A549 (cell line): Measurements from ENCODE around the gene SGCE. TPM values are rescaled to one million over a fixed set of nuclear protein-coding genes. Genes with fewer than 3 reads are reported as not detected.

Experiments used
- ATAC-seq, 2 experiments: fragments of 200-7000 bp in 1 of 2; fragments of >200 bp in 1 of 2; cut with Nextera tagmentation in 1 of 2; cut with Tn5 transposase in 1 of 2; 3 replicates each; pipeline versions ENCODE4 v1.8.0 to v1.9.1; 2018 to 2020; ENCODE audit warnings: mild to moderate bottlenecking in 1 of 2, moderate library complexity in 1 of 2
- CTCF ChIA-PET: fragments of 300-600 bp; sonication (Branson Sonifier 250); formaldehyde crosslinking; extraction: SDS; loops from one replicate; lab custom pipeline; 2021; ENCODE audit warnings: antibody characterized with exemption, inconsistent platforms; lab: Yijun Ruan, JAX
- POLR2A ChIA-PET: fragments of 350-600 bp; formaldehyde crosslinking; extraction: SDS; loops from one replicate; lab custom pipeline; 2021; ENCODE audit warnings: antibody characterized with exemption, inconsistent platforms; lab: Yijun Ruan, JAX
- DNase-seq, 2 experiments: peaks; one replicate each; pipeline versions ENCODE4 v3.0.0 to v3.0.0-alpha.2; 2011 to 2016; ENCODE audit warnings: low read depth in 1 of 2, low spot score in 1 of 2
- FAIRE-seq: peaks from 2 replicates; lab custom pipeline; 2011; peaks lifted over from hg19 to GRCh38; lab: Jason Lieb, UNC
- H3K27ac ChIP-seq, 2 experiments: fragments of >200 bp; sonication (Bioruptor Twin); formaldehyde crosslinking; 3 replicates each; pipeline ENCODE4 v1.5.1; 2016 to 2017
- H3K4me1 ChIP-seq: fragments of >200 bp; sonication (Bioruptor Twin); formaldehyde crosslinking; 3 replicates; pipeline ENCODE4 v1.6.1; 2016
- H3K4me2 ChIP-seq: fragments of >200 bp; sonication (Bioruptor Twin); formaldehyde crosslinking; 3 replicates; pipeline ENCODE4 v1.6.1; 2016
- H3K4me3 ChIP-seq: fragments of >200 bp; sonication (Bioruptor Twin); formaldehyde crosslinking; 3 replicates; pipeline ENCODE4 v1.5.1; 2016
- H3K9me3 ChIP-seq: fragments of >200 bp; sonication (Bioruptor Twin); formaldehyde crosslinking; 3 replicates; pipeline ENCODE4 v1.6.1; 2016
- CBX2 ChIP-seq: fragments of 200-600 bp; sonication (generic); IDR thresholded peaks from 2 replicates; pipeline ENCODE4 v1.6.1; 2016; ENCODE audit warnings: low read depth, mild to moderate bottlenecking, borderline replicate concordance
- CBX8 ChIP-seq: fragments of 200-600 bp; sonication (generic); IDR thresholded peaks from 2 replicates; pipeline ENCODE4 v1.6.1; 2016
- EHF ChIP-seq: fragments of 250-450 bp; sonication (Bioruptor Pico); IDR thresholded peaks from 2 replicates; pipeline ENCODE4 v1.5.0; 2020; ENCODE audit warnings: mild to moderate bottlenecking
- EHMT2 ChIP-seq: fragments of 200-600 bp; sonication (generic); IDR thresholded peaks from 2 replicates; pipeline ENCODE4 v1.6.1; 2016; ENCODE audit warnings: antibody characterized with exemption, low read depth, mild to moderate bottlenecking, moderate library complexity
- EP300 ChIP-seq, 2 experiments: fragments of >200 bp; sonication (Bioruptor Twin); formaldehyde crosslinking; IDR thresholded peaks; 2 replicates in 1 of 2; 3 replicates in 1 of 2; pipeline ENCODE4 v1.6.1; 2016 to 2017
- ESRRA ChIP-seq: fragments of 150-350 bp; IDR thresholded peaks from 2 replicates; pipeline ENCODE4 v1.6.1; 2014; ENCODE audit warnings: mild to moderate bottlenecking, low read length, borderline replicate concordance
- FOSB ChIP-seq: fragments of 250-450 bp; sonication (Bioruptor Pico); IDR thresholded peaks from 2 replicates; pipeline ENCODE4 v1.5.0; 2020; ENCODE audit warnings: mild to moderate bottlenecking, moderate library complexity
- FOSL2 ChIP-seq, 2 experiments: fragments of 450-650 bp in 1 of 2; fragments of >200 bp in 1 of 2; sonication (Bioruptor Twin) in 1 of 2; formaldehyde crosslinking; IDR thresholded peaks; 2 replicates each; pipeline versions ENCODE4 v1.5.0 to v1.6.1; 2016 to 2020; ENCODE audit warnings: mild to moderate bottlenecking in 1 of 2, moderate library complexity in 1 of 2
- FOXS1 ChIP-seq: fragments of 250-450 bp; sonication (Bioruptor Pico); IDR thresholded peaks from 2 replicates; pipeline ENCODE4 v1.5.0; 2020; ENCODE audit warnings: mild to moderate bottlenecking, moderate library complexity
- HEYL ChIP-seq: fragments of 250-450 bp; sonication (Bioruptor Pico); IDR thresholded peaks from 2 replicates; pipeline ENCODE4 v1.8.0; 2021; ENCODE audit warnings: mild to moderate bottlenecking, moderate library complexity
- HOXB5 ChIP-seq: fragments of 250-450 bp; sonication (Bioruptor Pico); IDR thresholded peaks from 2 replicates; pipeline ENCODE4 v1.5.0; 2020; ENCODE audit warnings: mild to moderate bottlenecking, moderate library complexity
- JUN ChIP-seq, 2 experiments: fragments of >200 bp; sonication (Bioruptor Twin); formaldehyde crosslinking; IDR thresholded peaks; 2 replicates in 1 of 2; 3 replicates in 1 of 2; pipeline ENCODE4 v1.6.1; 2016 to 2017
- JUNB ChIP-seq: fragments of >200 bp; sonication (Bioruptor Twin); formaldehyde crosslinking; IDR thresholded peaks from 2 replicates; pipeline ENCODE4 v1.6.1; 2016
- NPAS2 ChIP-seq: fragments of 250-450 bp; sonication (Bioruptor Pico); IDR thresholded peaks from 2 replicates; pipeline ENCODE4 v1.8.0; 2022; ENCODE audit warnings: mild to moderate bottlenecking, moderate library complexity, borderline replicate concordance
- PBX3 ChIP-seq: IDR thresholded peaks from 2 replicates; pipeline ENCODE4 v1.6.1; 2012
- POLR2A ChIP-seq: IDR thresholded peaks from 2 replicates; pipeline ENCODE4 v1.6.1; 2012; ENCODE audit warnings: mild to moderate bottlenecking, low read length
- POLR2AphosphoS2 ChIP-seq: conservative IDR thresholded peaks from 2 replicates; pipeline ENCODE4 v1.6.1; 2012; ENCODE audit warnings: low read length, improper control_type of control experiment, inconsistent platforms
- RARB ChIP-seq: fragments of 250-450 bp; sonication (Bioruptor Pico); IDR thresholded peaks from 2 replicates; pipeline ENCODE4 v1.8.0; 2021; ENCODE audit warnings: mild to moderate bottlenecking, moderate library complexity
- TP53 ChIP-seq: fragments of 250-450 bp; sonication (Bioruptor Pico); IDR thresholded peaks from 2 replicates; pipeline ENCODE4 v1.5.0; 2021; ENCODE audit warnings: mild to moderate bottlenecking, moderate library complexity
- USF2 ChIP-seq: fragments of 450-650 bp; IDR thresholded peaks from 2 replicates; pipeline ENCODE4 v1.6.1; 2014; ENCODE audit warnings: antibody characterized with exemption
- ZC3H11A ChIP-seq: fragments of 450-650 bp; IDR thresholded peaks from 2 replicates; pipeline ENCODE4 v1.6.1; 2014; ENCODE audit warnings: antibody characterized with exemption, mild to moderate bottlenecking
- ZFP36 ChIP-seq: fragments of 450-650 bp; IDR thresholded peaks from 2 replicates; pipeline ENCODE4 v1.6.1; 2014; ENCODE audit warnings: borderline replicate concordance; ENCODE audit not compliant: partially characterized antibody
- ZNF302 ChIP-seq: fragments of 250-450 bp; sonication (Bioruptor Pico); IDR thresholded peaks from 2 replicates; pipeline ENCODE4 v1.9.0; 2021; ENCODE audit warnings: inconsistent platforms, mild to moderate bottlenecking, moderate library complexity
- ZSCAN20 ChIP-seq: fragments of 250-450 bp; sonication (Bioruptor Pico); IDR thresholded peaks from 2 replicates; pipeline ENCODE4 v1.8.0; 2022; ENCODE audit warnings: mild to moderate bottlenecking, moderate library complexity
- WGBS: methylation state at CpG from one replicate; pipeline ENCODE4 v1.1.6; 2017; ENCODE audit errors: missing lambda C conversion rate; 5-methylcytosine and 5-hydroxymethylcytosine counted together
- polyA plus RNA-seq, 4 experiments: library from polyadenylated mRNA; depleted of rRNA in 3 of 4; stranded (reverse); fragments of >200 nt; fragmentation: RNase III in 1 of 4; extraction: RNeasy Plus Mini Kit Qiagen cat#74134 plus additional on column Dnase treatment in 1 of 4; gene quantifications; 2 replicates in 3 of 4; 3 replicates in 1 of 4; pipeline ENCODE4 v1.2.3, GENCODE V29; 2011 to 2017
- TF ChIP-seq, protein P1 (sequence below): IDR thresholded peaks from 2 replicates; pipeline ENCODE4 v1.6.1; 2012

Gene SGCE
- polyA plus RNA-seq, 2 of the 4 experiments (the other 2 are of a cell fraction): 60.1 to 97.2 TPM

GRCh38 chr7:94561841-94562514 is 94.0 kb downstream of the SGCE start:
- WGBS: 97% methylated on average over 2 of the region's 2 CpGs
- no peak for DNase-seq
- Histone ChIP-seq H3K4me2 (no peak overlapping the region), H3K4me3 (no peak overlapping the region), H3K4me1 (peaks cover 9% of the 10 kb centered on the region), H3K27ac (no peak overlapping the region), H3K9me3 (no peaks in the 10 kb centered on the region)
- ChIA-PET POLR2A (no interaction called here), CTCF (no interaction called here)
- no peak for ATAC-seq
- TF ChIP-seq CBX2 (no peak), FOSL2 (IDR thresholded peaks at IDR 0.05) (no peak), FOSL2 (CRISPR knock-in tag; IDR thresholded peaks at IDR 0.05) (no peak), PBX3 (no peak), EHMT2 (no peak), RARB (no peak), FOXS1 (CRISPR knock-in tag) (no peak)
- FAIRE-seq: no peak

DNA sequence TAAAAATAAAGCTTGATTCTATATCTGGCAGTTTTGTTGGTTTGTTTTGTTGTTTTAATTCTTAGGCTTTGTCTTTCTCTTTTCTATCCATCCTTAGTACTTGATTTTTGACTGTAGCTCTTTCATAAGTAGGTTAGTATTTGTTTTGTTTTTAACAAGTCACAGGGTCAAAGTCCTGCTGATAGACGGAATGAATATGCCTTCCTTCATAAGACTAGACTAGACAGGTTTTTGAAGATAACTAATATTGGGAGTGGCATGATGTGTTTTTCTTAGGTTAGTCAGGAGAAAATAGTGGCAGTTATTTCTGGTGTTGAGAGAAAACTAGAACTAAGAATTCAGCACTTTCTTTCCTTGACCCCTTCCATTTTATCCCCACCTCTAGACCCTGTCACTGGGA is 96.0 kb downstream of the SGCE start:
- CTCF ChIA-PET: no interaction called here
- WGBS: 38% methylated on average over 1 of the region's 1 CpG

GRCh38 chr7:94557215-94557614 is 98.7 kb downstream of the SGCE start:
- CTCF ChIA-PET: interaction anchor here (0.6 kb wide), 1 partner anchor 113 kb away, joined by 3 read pairs; no protein-coding TSS in a partner anchor
- POLR2A ChIA-PET: no interaction called here

More for the DNA sequence above, 96.0 kb downstream of the SGCE start:
- Histone ChIP-seq H3K9me3 (no peaks in the 10 kb centered on the region), H3K27ac (no peak overlapping the region), H3K4me2 (peak overlapping the region; percentile 20; the same call in 2 of the 3 replicates), H3K4me3 (no peak overlapping the region), H3K4me1 (peaks cover 9% of the 10 kb centered on the region)
- DNase-seq (peak in 1 of 2 experiments; percentile 25), ATAC-seq (no peak), FAIRE-seq (no peak)
- POLR2A ChIA-PET: no interaction called here
- TF ChIP-seq POLR2A: no peak
- no peak for TF ChIP-seq NPAS2 (CRISPR knock-in tag)
- no peak for TF ChIP-seq TP53 (CRISPR knock-in tag)
- TF ChIP-seq FOSB (CRISPR knock-in tag): no peak
- TF ChIP-seq CBX2: no peak
- no peak for TF ChIP-seq ZSCAN20
- no peak for TF ChIP-seq HEYL (CRISPR knock-in tag)
- TF ChIP-seq HOXB5 (CRISPR knock-in tag): no peak
- TF ChIP-seq ESRRA: no peak
- TF ChIP-seq JUN (IDR thresholded peaks at IDR 0.05): no peak
- TF ChIP-seq ZFP36: no peak
- no peak for TF ChIP-seq USF2
- TF ChIP-seq ZNF302 (CRISPR knock-in tag): no peak
- no peak for TF ChIP-seq EP300 (IDR thresholded peaks at IDR 0.05)
- TF ChIP-seq EHF (CRISPR knock-in tag): no peak
- TF ChIP-seq, protein P1, sequence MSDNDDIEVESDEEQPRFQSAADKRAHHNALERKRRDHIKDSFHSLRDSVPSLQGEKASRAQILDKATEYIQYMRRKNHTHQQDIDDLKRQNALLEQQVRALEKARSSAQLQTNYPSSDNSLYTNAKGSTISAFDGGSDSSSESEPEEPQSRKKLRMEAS: no peak
- no peak for TF ChIP-seq CBX8

More at GRCh38 chr7:94557215-94557614, 98.7 kb downstream of the SGCE start:
- DNase-seq (no peak), FAIRE-seq (no peak), ATAC-seq (no peak)
- peaks cover 9% of the 10 kb centered on the region for H3K4me1 ChIP-seq
- no peak overlapping the region for H3K27ac ChIP-seq
- no peak overlapping the region for H3K4me2 ChIP-seq
- TF ChIP-seq ZC3H11A (no peak), ZNF302 (CRISPR knock-in tag) (no peak), JUNB (no peak), POLR2AphosphoS2 (no peak)
- no peak overlapping the region for H3K4me3 ChIP-seq
- no peaks in the 10 kb centered on the region for H3K9me3 ChIP-seq
